GM12891 (cell line): Measurements from ENCODE around the gene EXOC4.

ENCODE experiments used
- PAX5 ChIP-seq: IDR thresholded peaks from 2 replicates; pipeline ENCODE4 v1.6.1; 2011; ENCODE audit warnings: low read length, moderate library complexity, mild to moderate bottlenecking; ENCODE audit not compliant: insufficient read depth, severe bottlenecking
- POLR2A ChIP-seq: IDR thresholded peaks from 2 replicates; pipeline ENCODE4 v1.6.1; 2011; ENCODE audit warnings: low read depth, low read length, control low read depth
- POLR2AphosphoS5 ChIP-seq: IDR thresholded peaks from 2 replicates; pipeline ENCODE4 v1.6.1; 2011; ENCODE audit warnings: low read depth, low read length, control low read depth

GRCh38 chr7:133704453-133704852 is 451.6 kb downstream of the EXOC4 start:
- TF ChIP-seq PAX5 (no peak), POLR2AphosphoS5 (no peak), POLR2A (no peak)
